K562 (cell line): Measurements from ENCODE around the gene POMC.
"Not testable (repeated sequence)": the region's sequence is repeated elsewhere in the genome, so short reads cannot be mapped to it uniquely, and the experiment has no call there.

ENCODE experiments used
- MAZ ChIP-seq, 2 experiments: fragments of 450-650 bp in 1 of 2; sonication (generic) in 1 of 2; formaldehyde crosslinking; IDR thresholded peaks in 1 of 2; conservative IDR thresholded peaks in 1 of 2; 2 replicates each; pipeline versions ENCODE4 v1.4.0 to v1.5.0; 2020; ENCODE audit warnings: mild to moderate bottlenecking in 1 of 2, missing genetic modification reagents in 1 of 2
- TF ChIP-seq, protein P1 (sequence below), 3 experiments: IDR thresholded peaks in 2 of 3; conservative IDR thresholded peaks in 1 of 3; 2 replicates each; pipeline ENCODE4 v1.5.1; 2011 to 2012; ENCODE audit warnings: low read length in 3 of 3, mild to moderate bottlenecking in 3 of 3, control low read depth in 2 of 3, improper control_type of control experiment in 1 of 3, inconsistent platforms in 1 of 3, low read depth in 1 of 3, mixed read lengths in 1 of 3, moderate library complexity in 1 of 3; ENCODE audit not compliant: insufficient read depth in 2 of 3

DNA sequence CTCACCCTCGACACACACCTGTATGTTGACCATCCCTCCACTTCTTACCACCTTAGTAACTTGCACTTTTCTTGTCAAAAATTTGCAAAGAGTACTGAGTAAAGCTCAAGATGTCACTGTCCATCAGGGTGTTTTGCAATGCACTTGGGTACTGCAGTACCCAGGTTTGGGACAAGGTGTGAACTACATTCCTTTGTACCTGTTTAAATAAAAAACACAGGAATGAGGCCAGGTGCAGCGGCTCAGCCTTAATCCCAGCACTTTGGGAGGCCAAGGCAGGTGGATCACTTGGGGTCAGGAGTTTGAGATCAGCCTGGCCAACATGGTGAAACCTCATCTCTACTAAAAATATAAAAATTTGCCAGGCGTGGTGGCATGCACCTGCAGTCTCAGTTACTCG is 27.8 kb downstream of the POMC start:
- TF ChIP-seq, protein P1, sequence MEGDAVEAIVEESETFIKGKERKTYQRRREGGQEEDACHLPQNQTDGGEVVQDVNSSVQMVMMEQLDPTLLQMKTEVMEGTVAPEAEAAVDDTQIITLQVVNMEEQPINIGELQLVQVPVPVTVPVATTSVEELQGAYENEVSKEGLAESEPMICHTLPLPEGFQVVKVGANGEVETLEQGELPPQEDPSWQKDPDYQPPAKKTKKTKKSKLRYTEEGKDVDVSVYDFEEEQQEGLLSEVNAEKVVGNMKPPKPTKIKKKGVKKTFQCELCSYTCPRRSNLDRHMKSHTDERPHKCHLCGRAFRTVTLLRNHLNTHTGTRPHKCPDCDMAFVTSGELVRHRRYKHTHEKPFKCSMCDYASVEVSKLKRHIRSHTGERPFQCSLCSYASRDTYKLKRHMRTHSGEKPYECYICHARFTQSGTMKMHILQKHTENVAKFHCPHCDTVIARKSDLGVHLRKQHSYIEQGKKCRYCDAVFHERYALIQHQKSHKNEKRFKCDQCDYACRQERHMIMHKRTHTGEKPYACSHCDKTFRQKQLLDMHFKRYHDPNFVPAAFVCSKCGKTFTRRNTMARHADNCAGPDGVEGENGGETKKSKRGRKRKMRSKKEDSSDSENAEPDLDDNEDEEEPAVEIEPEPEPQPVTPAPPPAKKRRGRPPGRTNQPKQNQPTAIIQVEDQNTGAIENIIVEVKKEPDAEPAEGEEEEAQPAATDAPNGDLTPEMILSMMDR (IDR thresholded peaks at IDR 0.05 in 2 of 3, conservative IDR thresholded peaks at IDR 0.05 in 1 of 3; ENCODE audit: insufficient read depth in 2 of 3, low read depth in 1 of 3, low read length in 3 of 3), result not testable (repeated sequence)
- TF ChIP-seq MAZ (CRISPR knock-in tag; conservative IDR thresholded peaks at IDR 0.05 in 1 of 2, IDR thresholded peaks at IDR 0.05 in 1 of 2), result not testable (repeated sequence)
